Iris pigment epithelial cell (primary cell): Measurements from ENCODE around the gene RILPL1.

Source experiments
- DNase-seq: peaks from one replicate; pipeline ENCODE4 v3.0.0-alpha.2; 2011; ENCODE audit warnings: low read depth

The RILPL1 gene

GRCh38 chr12:123427036-123427769 lies 106.3 kb downstream of the RILPL1 start:
- DNase-seq, result no peak

- DNase-seq, result no peak
These were observed 112.2 kb downstream of the RILPL1 start for GRCh38 chr12:123421314-123421713.
